ENCODE data around the gene GTSE1.
A peak's percentile ranks its signal among the peaks of the same experiment; 100 is the strongest.

Gene GTSE1

GRCh38 chr22:46379066-46379930 is 82.6 kb downstream of the GTSE1 start:
- peak overlapping the region; percentile 85 for H3K27ac ChIP-seq
- no peak for TF ChIP-seq CTCF (IDR thresholded peaks at IDR 0.05)
- TF ChIP-seq ZFX (IDR thresholded peaks at IDR 0.05; ENCODE audit: borderline replicate concordance) = no peak

GRCh38 chr22:46380069-46380468 is 83.4 kb downstream of the GTSE1 start:
- peak overlapping the region; percentile 85 for H3K27ac ChIP-seq
- TF ChIP-seq ZFX (IDR thresholded peaks at IDR 0.05; ENCODE audit: borderline replicate concordance) (no peak), CTCF (IDR thresholded peaks at IDR 0.05) (no peak)
